Measurements from ENCODE around the gene SERAC1. TPM values are rescaled to one million over a fixed set of nuclear protein-coding genes. Genes with fewer than 3 reads are reported as not detected.
"Not testable (repeated sequence)": the region's sequence is repeated elsewhere in the genome, so short reads cannot be mapped to it uniquely, and the experiment has no call there.

Gene SERAC1
- total RNA-seq, result 10 to 100 TPM; 18.4 to 27.1 (median 20.5) TPM

DNA sequence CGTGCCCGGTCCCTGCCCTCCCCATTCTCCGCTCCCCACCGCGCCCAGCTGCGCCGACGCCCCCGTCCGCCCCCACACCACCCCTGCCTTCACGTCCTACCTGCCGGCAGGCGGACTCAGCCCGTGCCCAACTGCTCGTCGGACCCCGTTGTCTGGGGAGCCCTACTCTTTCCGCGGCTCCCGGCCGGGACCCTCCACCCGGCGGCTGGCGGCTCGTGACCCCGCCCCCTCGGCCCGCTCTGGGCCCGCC, at the start of gene SERAC1:
Gene SERAC1 (minus strand): TSS at position 223 of the 250 bp plus-strand sequence. CDS start 9,899 bp downstream, outside the sequence.
- no peaks in the 10 kb centered on the region for H3K36me3 ChIP-seq
- peaks cover 13 to 53% (median 37%) of the 10 kb centered on the region in 4 donors for H3K4me1 ChIP-seq
- no peak for DNase-seq (ENCODE audit: extremely low spot score)
- no peaks in the 10 kb centered on the region for H3K27me3 ChIP-seq
- intact Hi-C loops (cut with DNase I), result no loop called here
- no peaks in the 10 kb centered on the region for H3K9me3 ChIP-seq
- H3K27ac ChIP-seq (replicated peaks in 1 of 4), result peak within 1 kb of the TSS; percentile 96 to 98 (median 96)
- TF ChIP-seq EP300 (IDR thresholded peaks at IDR 0.05) (no peak), POLR2AphosphoS5 (IDR thresholded peaks at IDR 0.05) (no peak), POLR2A (IDR thresholded peaks at IDR 0.05; ENCODE audit: low read depth) (no peak)
- TF ChIP-seq, protein P1, sequence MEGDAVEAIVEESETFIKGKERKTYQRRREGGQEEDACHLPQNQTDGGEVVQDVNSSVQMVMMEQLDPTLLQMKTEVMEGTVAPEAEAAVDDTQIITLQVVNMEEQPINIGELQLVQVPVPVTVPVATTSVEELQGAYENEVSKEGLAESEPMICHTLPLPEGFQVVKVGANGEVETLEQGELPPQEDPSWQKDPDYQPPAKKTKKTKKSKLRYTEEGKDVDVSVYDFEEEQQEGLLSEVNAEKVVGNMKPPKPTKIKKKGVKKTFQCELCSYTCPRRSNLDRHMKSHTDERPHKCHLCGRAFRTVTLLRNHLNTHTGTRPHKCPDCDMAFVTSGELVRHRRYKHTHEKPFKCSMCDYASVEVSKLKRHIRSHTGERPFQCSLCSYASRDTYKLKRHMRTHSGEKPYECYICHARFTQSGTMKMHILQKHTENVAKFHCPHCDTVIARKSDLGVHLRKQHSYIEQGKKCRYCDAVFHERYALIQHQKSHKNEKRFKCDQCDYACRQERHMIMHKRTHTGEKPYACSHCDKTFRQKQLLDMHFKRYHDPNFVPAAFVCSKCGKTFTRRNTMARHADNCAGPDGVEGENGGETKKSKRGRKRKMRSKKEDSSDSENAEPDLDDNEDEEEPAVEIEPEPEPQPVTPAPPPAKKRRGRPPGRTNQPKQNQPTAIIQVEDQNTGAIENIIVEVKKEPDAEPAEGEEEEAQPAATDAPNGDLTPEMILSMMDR (IDR thresholded peaks at IDR 0.05), result no peak
- H3K4me3 ChIP-seq, result peak within 1 kb of the TSS; percentile 76 to 86 (median 81)
- WGBS, result 0% methylated on average over 13 of the region's 29 CpGs

DNA sequence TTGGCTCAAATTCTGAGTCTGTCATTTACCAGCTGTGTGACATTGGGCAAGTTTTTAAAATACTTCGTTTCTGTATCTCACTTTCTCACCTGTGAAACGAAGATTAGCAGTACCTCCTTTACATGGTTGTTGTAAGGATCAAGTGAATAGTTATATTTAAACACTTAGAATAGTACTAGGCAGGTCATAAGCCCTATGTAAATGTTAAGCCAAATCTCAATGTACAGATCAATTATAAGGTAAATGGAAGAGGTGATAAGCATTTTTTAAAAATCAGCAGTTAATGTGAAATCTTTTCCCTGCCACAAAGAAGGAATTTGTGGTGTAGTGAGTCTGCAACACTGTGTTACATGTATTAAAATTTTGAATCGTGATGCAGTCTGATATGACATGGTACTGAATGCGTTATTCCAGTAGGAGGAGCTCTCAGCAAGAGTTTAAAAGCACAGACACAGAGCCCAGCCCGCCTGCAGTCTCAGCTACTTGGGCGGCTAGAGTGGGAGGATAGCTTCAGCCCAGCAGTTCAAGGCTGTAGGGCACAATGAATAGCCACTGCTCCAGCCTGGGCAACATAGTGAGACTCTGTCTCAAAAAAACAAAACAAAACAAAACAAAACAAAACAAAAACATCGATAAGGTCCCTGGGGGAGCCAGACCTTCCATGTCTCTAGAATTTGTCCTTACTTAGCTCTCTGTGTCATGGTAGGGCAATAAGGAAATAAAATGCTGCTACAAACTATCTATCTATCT, 46.0 kb upstream of the SERAC1 start:
- intact Hi-C loops (cut with DNase I), result loop anchor here (10.0 kb wide), 1 partner anchor 471 kb away; no protein-coding TSS in a partner anchor

DNA sequence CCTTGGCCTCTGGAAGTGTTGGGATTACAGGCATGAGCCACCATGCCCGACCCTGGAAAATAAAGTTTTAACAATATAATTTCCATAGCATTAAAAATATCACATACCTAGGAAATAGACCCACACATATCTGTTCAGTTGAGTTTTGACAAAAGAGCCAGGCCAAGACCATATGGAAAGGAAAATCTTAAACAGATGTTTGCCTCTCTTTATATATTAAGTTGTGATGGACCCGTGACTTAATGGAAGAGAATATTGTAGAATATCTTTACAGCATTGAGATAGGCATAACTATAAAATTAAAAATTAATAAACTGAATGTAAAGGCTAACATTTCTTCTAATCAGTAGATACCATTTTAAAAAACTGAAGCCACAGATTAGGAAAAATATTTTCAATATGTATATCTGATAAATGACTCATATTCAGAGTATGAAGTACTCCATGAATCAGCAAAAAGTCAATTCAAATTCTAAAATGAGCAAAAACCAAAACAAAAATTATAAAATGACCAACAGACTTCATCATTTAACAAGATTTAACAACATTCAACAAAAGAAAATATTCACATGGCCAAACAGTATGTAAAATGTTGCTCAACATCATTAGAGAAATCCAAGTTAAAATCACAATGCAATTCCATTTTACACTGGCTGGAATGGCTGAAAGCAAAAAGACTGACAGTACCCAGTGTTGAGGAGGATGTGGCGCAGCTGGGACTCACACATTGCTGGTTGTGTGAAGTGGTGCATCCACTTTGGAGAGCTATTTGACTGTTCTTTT, 43.4 kb upstream of the SERAC1 start:
- no peak for TF ChIP-seq POLR2AphosphoS5 (IDR thresholded peaks at IDR 0.05)
- TF ChIP-seq EP300 (IDR thresholded peaks at IDR 0.05), result no peak
- TF ChIP-seq POLR2A (IDR thresholded peaks at IDR 0.05; ENCODE audit: low read depth), result no peak
- TF ChIP-seq, protein P1 (IDR thresholded peaks at IDR 0.05), result no peak
- no peaks in the 10 kb centered on the region for H3K4me1 ChIP-seq
- WGBS, result 87% methylated on average over 3 of the region's 3 CpGs
- H3K27ac ChIP-seq (replicated peaks in 1 of 4), result no peak overlapping the region
- peaks cover 0 to 13% (median 0%) of the 10 kb centered on the region in 4 donors for H3K27me3 ChIP-seq
- no peak overlapping the region for H3K4me3 ChIP-seq
- H3K36me3 ChIP-seq, result no peaks in the 10 kb centered on the region
- H3K9me3 ChIP-seq, result no peaks in the 10 kb centered on the region
- intact Hi-C loops (cut with DNase I), result loop anchor here (10.0 kb wide), 1 partner anchor 473 kb away; no protein-coding TSS in a partner anchor
- DNase-seq (ENCODE audit: extremely low spot score), result no peak

More for the DNA sequence above, 46.0 kb upstream of the SERAC1 start:
- TF ChIP-seq POLR2A (IDR thresholded peaks at IDR 0.05; ENCODE audit: low read depth), result no peak
- TF ChIP-seq, protein P1 (IDR thresholded peaks at IDR 0.05), result peak; percentile 56 to 79 (median 73)
- no peak for DNase-seq (ENCODE audit: extremely low spot score)
- Histone ChIP-seq H3K4me1 (no peaks in the 10 kb centered on the region), H3K36me3 (no peaks in the 10 kb centered on the region), H3K9me3 (no peaks in the 10 kb centered on the region), H3K27ac (replicated peaks in 1 of 4) (no peak overlapping the region), H3K27me3 (peaks cover 0 to 7% (median 0%) of the 10 kb centered on the region in 4 donors), H3K4me3 (no peak overlapping the region)
- 18% methylated on average over 7 of the region's 7 CpGs for WGBS

DNA sequence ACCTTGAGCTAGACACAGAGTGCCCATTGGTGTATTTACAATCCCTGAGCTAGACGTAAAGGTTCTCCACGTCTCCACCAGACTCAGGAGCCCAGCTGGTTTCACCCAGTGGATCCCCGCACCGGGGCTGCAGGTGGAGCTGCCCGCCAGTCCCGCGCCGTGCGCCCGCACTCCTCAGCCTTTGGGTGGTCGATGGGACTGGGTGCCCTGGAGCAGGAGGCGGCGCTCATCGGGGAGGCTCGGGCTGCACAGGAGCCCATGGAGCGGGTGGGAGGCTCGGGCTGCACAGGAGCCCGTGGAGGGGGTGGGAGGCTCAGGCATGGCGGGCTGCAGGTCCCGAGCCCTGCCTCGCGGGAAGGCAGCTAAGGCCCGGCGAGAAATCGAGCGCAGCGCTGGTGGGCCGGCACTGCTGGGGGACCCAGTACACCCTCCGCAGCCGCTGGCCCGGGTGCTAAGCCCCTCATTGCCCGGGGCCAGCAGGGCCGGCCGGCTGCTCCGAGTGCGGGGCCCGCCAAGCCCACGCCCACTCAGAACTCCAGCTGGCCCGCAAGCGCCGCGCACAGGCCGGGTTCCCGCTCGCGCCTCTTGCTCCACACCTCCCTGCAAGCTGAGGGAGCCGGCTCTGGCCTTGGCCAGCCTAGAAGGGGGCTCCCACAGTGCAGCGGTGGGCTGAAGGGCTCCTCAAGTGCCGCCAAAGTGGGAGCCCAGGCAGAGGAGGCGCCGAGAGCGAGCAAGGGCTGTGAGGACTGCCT, 41.7 kb upstream of the SERAC1 start:
- DNase-seq (ENCODE audit: extremely low spot score); H3K9me3 ChIP-seq; H3K4me3 ChIP-seq; H3K4me1 ChIP-seq; H3K27ac ChIP-seq (replicated peaks in 1 of 4); H3K36me3 ChIP-seq: not testable (repeated sequence)
- WGBS, result 93% methylated on average over 20 of the region's 52 CpGs
- peaks cover 0 to 17% (median 0%) of the 10 kb centered on the region in 4 donors for H3K27me3 ChIP-seq
- intact Hi-C loops (cut with DNase I), result loop anchor here (10.0 kb wide), 1 partner anchor 475 kb away; no protein-coding TSS in a partner anchor

DNA sequence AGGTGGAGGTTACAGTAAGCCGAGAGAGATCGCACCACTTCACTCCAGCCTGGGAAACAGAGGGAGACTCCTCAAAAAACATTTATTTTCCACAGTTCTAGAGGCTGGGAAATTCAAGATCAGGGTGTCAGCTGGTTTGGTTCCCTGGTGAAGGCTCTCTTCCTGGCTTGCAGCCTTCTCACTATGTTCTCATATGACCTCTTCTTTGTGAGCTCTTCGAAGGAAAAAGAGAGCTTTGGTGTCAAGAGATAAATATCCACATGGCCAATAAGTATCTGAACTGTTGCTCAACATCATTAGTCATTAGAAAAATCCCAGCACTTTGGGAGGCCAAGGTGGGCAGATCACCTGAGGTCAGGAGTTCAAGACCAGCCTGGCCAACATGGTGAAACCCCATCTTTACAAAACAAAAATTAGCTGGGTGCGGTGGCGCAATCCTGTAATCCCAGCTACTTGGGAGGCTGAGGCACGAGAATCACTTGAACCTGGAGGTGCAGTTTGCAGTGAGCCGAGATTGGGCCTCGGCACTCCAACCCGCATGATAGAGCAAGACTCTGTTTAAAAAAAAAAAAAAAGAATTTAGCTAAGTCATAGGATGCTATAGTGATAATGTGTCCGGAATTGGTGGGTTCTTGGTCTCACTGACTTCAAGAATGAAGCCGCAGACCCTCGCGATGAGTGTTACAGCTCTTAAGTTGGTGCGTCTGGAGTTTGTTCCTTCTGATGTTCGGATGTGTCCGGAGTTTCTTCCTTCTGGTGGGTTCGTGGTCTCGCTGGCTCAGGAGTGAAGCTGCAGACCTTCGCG, 40.4 kb upstream of the SERAC1 start:
- H3K9me3 ChIP-seq; H3K27ac ChIP-seq (replicated peaks in 1 of 4); DNase-seq (ENCODE audit: extremely low spot score); H3K4me3 ChIP-seq; intact Hi-C loops (cut with DNase I); H3K36me3 ChIP-seq; H3K4me1 ChIP-seq: not testable (repeated sequence)
- peaks cover 0 to 17% (median 0%) of the 10 kb centered on the region in 4 donors for H3K27me3 ChIP-seq
- WGBS, result 78% methylated on average over 20 of the region's 20 CpGs

All from esophagus muscularis mucosa (tissue), 4 donors.